Upper lobe of left lung (tissue), 4 donors: Measurements from ENCODE around the gene C11orf42.

Experiments
- EP300 ChIP-seq, 4 donors: sonication (generic); formaldehyde crosslinking; IDR thresholded peaks; one replicate each; pipeline ENCODE4 v1.5.1; 2017; ENCODE audit warnings: antibody characterized with exemption in 4 of 4, control low read depth in 2 of 4
- POLR2A ChIP-seq, 4 donors: fragments of 450-650 bp; IDR thresholded peaks; one replicate each; pipeline ENCODE4 v1.5.1; 2016 to 2017; ENCODE audit warnings: antibody characterized with exemption in 4 of 4, mild to moderate bottlenecking in 2 of 4
- TF ChIP-seq, protein P1 (sequence below), 6 experiments: fragments of 450-650 bp in 4 of 6; fragments of 200-600 bp in 2 of 6; sonication (generic) in 2 of 6; IDR thresholded peaks; one replicate each; pipeline ENCODE4 v1.5.1; 2016 to 2019; ENCODE audit warnings: antibody characterized with exemption in 6 of 6

DNA sequence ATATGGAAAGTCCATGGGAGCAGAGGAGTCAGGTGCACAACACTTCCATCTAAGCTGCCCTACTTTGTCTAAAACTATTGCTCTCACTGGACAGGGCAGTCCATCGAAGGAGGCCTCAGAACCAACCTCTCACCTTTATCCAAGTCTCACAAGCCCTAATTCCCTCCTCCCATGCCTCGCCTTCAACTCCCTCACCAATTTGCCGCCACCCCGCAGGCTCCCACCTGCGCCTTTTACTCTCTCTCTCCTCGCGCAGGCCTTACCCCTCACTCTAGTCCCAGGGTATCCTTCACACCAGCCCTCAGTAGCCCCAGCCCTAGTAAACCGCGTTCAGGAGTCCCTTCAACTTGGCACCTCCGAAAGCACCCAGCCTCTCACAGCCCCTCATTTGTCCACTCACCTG lies 28.6 kb downstream of the C11orf42 start:
- TF ChIP-seq, protein P1, sequence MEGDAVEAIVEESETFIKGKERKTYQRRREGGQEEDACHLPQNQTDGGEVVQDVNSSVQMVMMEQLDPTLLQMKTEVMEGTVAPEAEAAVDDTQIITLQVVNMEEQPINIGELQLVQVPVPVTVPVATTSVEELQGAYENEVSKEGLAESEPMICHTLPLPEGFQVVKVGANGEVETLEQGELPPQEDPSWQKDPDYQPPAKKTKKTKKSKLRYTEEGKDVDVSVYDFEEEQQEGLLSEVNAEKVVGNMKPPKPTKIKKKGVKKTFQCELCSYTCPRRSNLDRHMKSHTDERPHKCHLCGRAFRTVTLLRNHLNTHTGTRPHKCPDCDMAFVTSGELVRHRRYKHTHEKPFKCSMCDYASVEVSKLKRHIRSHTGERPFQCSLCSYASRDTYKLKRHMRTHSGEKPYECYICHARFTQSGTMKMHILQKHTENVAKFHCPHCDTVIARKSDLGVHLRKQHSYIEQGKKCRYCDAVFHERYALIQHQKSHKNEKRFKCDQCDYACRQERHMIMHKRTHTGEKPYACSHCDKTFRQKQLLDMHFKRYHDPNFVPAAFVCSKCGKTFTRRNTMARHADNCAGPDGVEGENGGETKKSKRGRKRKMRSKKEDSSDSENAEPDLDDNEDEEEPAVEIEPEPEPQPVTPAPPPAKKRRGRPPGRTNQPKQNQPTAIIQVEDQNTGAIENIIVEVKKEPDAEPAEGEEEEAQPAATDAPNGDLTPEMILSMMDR (IDR thresholded peaks at IDR 0.05), result no peak
- TF ChIP-seq POLR2A (IDR thresholded peaks at IDR 0.05) (no peak), EP300 (IDR thresholded peaks at IDR 0.05) (no peak)
